Ishikawa (cell line): Measurements from ENCODE around the gene HOXC6.

Experiments used
- CEBPB ChIP-seq: IDR thresholded peaks from 2 replicates; pipeline ENCODE4 v1.6.1; 2012
- CREB1 ChIP-seq: IDR thresholded peaks from 2 replicates; pipeline ENCODE4 v1.6.1; 2012; ENCODE audit warnings: low read depth
- EGR1 ChIP-seq: IDR thresholded peaks from 2 replicates; pipeline ENCODE4 v1.6.1; 2012
- EP300 ChIP-seq: IDR thresholded peaks from 2 replicates; pipeline ENCODE4 v1.6.1; 2012; ENCODE audit warnings: borderline replicate concordance
- NFIC ChIP-seq: IDR thresholded peaks from 2 replicates; pipeline ENCODE4 v1.6.1; 2012
- RAD21 ChIP-seq: IDR thresholded peaks from 2 replicates; pipeline ENCODE4 v1.6.1; 2012; ENCODE audit warnings: low read depth
- TAF1 ChIP-seq: IDR thresholded peaks from 2 replicates; pipeline ENCODE4 v1.6.1; 2012; ENCODE audit warnings: low read depth, mild to moderate bottlenecking
- TCF12 ChIP-seq: IDR thresholded peaks from 2 replicates; pipeline ENCODE4 v1.6.1; 2012; ENCODE audit warnings: low read depth
- TEAD4 ChIP-seq: IDR thresholded peaks from 2 replicates; pipeline ENCODE4 v1.6.1; 2012
- YY1 ChIP-seq: IDR thresholded peaks from 2 replicates; pipeline ENCODE4 v1.6.1; 2012; ENCODE audit warnings: low read depth
- TF ChIP-seq, protein P1 (sequence below): IDR thresholded peaks from 2 replicates; pipeline ENCODE4 v1.6.1; 2012
- TF ChIP-seq, protein P2 (sequence below): IDR thresholded peaks from 2 replicates; pipeline ENCODE4 v1.6.1; 2012; ENCODE audit warnings: low read depth, mild to moderate bottlenecking
- TF ChIP-seq, protein P3 (sequence below): IDR thresholded peaks from 2 replicates; pipeline ENCODE4 v1.6.1; 2012

DNA sequence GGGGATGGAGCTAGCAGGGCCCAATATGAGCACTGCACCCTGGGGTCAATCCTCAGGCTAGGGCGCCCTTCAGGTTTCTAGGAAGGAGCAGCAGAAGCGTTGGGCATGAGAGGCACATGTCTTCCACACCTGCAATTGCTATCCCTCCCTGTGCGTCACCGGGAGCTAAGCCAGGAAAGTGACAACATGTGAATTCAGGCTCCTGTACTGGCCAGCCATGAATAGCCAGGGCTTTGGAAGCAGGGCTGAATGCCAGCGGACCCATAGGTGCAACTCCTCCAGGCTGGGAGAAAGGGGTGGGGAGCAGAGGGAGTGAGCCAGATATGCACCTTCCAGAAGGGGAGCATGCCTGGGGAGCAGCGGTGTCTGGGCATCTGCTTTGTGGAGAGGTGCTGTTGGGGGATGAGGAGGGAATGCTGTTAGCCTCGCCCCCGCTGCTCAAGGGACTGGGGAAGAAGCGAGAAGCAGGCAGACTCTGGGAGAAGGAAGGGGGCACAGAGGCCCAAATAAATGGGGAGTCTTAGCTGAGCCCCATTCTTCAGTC is 10.7 kb downstream of the HOXC6 start:
- TF ChIP-seq TEAD4 = no peak
- TF ChIP-seq CREB1 = no peak
- TF ChIP-seq, protein P1, sequence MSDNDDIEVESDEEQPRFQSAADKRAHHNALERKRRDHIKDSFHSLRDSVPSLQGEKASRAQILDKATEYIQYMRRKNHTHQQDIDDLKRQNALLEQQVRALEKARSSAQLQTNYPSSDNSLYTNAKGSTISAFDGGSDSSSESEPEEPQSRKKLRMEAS = peak; percentile 51
- no peak for TF ChIP-seq TAF1
- TF ChIP-seq, protein P2, sequence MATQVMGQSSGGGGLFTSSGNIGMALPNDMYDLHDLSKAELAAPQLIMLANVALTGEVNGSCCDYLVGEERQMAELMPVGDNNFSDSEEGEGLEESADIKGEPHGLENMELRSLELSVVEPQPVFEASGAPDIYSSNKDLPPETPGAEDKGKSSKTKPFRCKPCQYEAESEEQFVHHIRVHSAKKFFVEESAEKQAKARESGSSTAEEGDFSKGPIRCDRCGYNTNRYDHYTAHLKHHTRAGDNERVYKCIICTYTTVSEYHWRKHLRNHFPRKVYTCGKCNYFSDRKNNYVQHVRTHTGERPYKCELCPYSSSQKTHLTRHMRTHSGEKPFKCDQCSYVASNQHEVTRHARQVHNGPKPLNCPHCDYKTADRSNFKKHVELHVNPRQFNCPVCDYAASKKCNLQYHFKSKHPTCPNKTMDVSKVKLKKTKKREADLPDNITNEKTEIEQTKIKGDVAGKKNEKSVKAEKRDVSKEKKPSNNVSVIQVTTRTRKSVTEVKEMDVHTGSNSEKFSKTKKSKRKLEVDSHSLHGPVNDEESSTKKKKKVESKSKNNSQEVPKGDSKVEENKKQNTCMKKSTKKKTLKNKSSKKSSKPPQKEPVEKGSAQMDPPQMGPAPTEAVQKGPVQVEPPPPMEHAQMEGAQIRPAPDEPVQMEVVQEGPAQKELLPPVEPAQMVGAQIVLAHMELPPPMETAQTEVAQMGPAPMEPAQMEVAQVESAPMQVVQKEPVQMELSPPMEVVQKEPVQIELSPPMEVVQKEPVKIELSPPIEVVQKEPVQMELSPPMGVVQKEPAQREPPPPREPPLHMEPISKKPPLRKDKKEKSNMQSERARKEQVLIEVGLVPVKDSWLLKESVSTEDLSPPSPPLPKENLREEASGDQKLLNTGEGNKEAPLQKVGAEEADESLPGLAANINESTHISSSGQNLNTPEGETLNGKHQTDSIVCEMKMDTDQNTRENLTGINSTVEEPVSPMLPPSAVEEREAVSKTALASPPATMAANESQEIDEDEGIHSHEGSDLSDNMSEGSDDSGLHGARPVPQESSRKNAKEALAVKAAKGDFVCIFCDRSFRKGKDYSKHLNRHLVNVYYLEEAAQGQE = no peak
- no peak for TF ChIP-seq TCF12
- TF ChIP-seq CEBPB = no peak
- TF ChIP-seq EP300 = no peak
- TF ChIP-seq RAD21 = no peak
- TF ChIP-seq, protein P3, sequence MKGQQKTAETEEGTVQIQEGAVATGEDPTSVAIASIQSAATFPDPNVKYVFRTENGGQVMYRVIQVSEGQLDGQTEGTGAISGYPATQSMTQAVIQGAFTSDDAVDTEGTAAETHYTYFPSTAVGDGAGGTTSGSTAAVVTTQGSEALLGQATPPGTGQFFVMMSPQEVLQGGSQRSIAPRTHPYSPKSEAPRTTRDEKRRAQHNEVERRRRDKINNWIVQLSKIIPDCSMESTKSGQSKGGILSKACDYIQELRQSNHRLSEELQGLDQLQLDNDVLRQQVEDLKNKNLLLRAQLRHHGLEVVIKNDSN = no peak
- no peak for TF ChIP-seq YY1
- no peak for TF ChIP-seq EGR1
- no peak for TF ChIP-seq NFIC
